SK-MEL-5 (cell line): Measurements from ENCODE around the gene HBE1. TPM values are rescaled to one million over a fixed set of nuclear protein-coding genes. Genes with fewer than 3 reads are reported as not detected.
"Not testable (repeated sequence)": the region's sequence is repeated elsewhere in the genome, so short reads cannot be mapped to it uniquely, and the experiment has no call there.

Source experiments
- DNase-seq: peaks from one replicate; pipeline ENCODE4 v3.0.0-alpha.2; 2016; ENCODE audit warnings: low read depth, low spot score
- in situ Hi-C: cut with HindIII; loops from 2 replicates; pipeline ENCODE4 v1.10.0; 2016; ENCODE audit warnings: low sequenced_read_pairs, high pct_unique_total_duplicates, low pct_unique_long_range_greater_than_20kb
- total RNA-seq: library from RNA; depleted of rRNA; stranded (reverse); fragments of >200 nt; shearing (Covaris generic); gene quantifications from 2 replicates; pipeline ENCODE4 v1.2.3, GENCODE V29; 2014

The HBE1 gene
- total RNA-seq, 1 experiment from 2014 or later = 22.2 TPM

- in situ Hi-C loops = no loop called here
- DNase-seq = no peak
These were observed 3.1 kb downstream of the HBE1 start for GRCh38 chr11:5266609-5267008.

- in situ Hi-C loops = no loop called here
These were observed 3.9 kb downstream of the HBE1 start for GRCh38 chr11:5265832-5266231.

GRCh38 chr11:5258543-5259262 lies 11.0 kb downstream of the HBE1 start:
- no peak for DNase-seq
- in situ Hi-C loops = no loop called here

More at GRCh38 chr11:5265832-5266231, 3.9 kb downstream of the HBE1 start:
- DNase-seq = no peak

- in situ Hi-C loops = no loop called here
- no peak for DNase-seq
These were observed 12.4 kb downstream of the HBE1 start for GRCh38 chr11:5257296-5257695.

- DNase-seq, in situ Hi-C loops: not testable (repeated sequence)
These were observed 14.9 kb downstream of the HBE1 start, which contains the start of gene HBG2 for GRCh38 chr11:5254646-5255413. HBG2 (minus strand) TSS chr11:5254781; CDS start chr11:5254728, 53 bp downstream.

GRCh38 chr11:5254023-5254422 lies 15.7 kb downstream of the HBE1 start:
- DNase-seq, in situ Hi-C loops: not testable (repeated sequence)

- DNase-seq, in situ Hi-C loops: not testable (repeated sequence)
These were observed 16.3 kb downstream of the HBE1 start for GRCh38 chr11:5253440-5253839.

GRCh38 chr11:5252919-5253265 lies 16.9 kb downstream of the HBE1 start:
- in situ Hi-C loops = no loop called here

GRCh38 chr11:5252192-5252918 lies 17.4 kb downstream of the HBE1 start:
- DNase-seq = no peak
- in situ Hi-C loops = no loop called here

More at GRCh38 chr11:5252919-5253265, 16.9 kb downstream of the HBE1 start:
- no peak for DNase-seq

- in situ Hi-C loops = no loop called here
- no peak for DNase-seq
These were observed 18.0 kb downstream of the HBE1 start for GRCh38 chr11:5251746-5252145.

GRCh38 chr11:5250543-5251204 lies 19.1 kb downstream of the HBE1 start:
- DNase-seq = no peak

GRCh38 chr11:5249807-5250396 lies 19.8 kb downstream of the HBE1 start, which contains the start of gene HBG1:
HBG1 (minus strand) TSS chr11:5249857; CDS start chr11:5249804, 53 bp downstream.
- DNase-seq, in situ Hi-C loops: not testable (repeated sequence)

More at GRCh38 chr11:5250543-5251204, 19.1 kb downstream of the HBE1 start:
- in situ Hi-C loops = no loop called here

- in situ Hi-C loops = not testable (repeated sequence)
These were observed 21.2 kb downstream of the HBE1 start for GRCh38 chr11:5248498-5248897.

GRCh38 chr11:5247472-5248192 lies 22.1 kb downstream of the HBE1 start:
- in situ Hi-C loops = no loop called here
- DNase-seq = no peak

More at GRCh38 chr11:5248498-5248897, 21.2 kb downstream of the HBE1 start:
- DNase-seq = not testable (repeated sequence)

- in situ Hi-C loops = no loop called here
- DNase-seq = no peak
These were observed 22.8 kb downstream of the HBE1 start for GRCh38 chr11:5246772-5247471.

- no peak for DNase-seq
- in situ Hi-C loops = no loop called here
These were observed 24.6 kb downstream of the HBE1 start for GRCh38 chr11:5245155-5245554.
